ENCODE results near the gene SYDE1.
A peak's percentile ranks its signal among the peaks of the same experiment; 100 is the strongest.

SYDE1 gene

GRCh38 chr19:15125232-15126067 lies 18.2 kb downstream of the SYDE1 start:
- DNase-seq: peak; percentile 86

GRCh38 chr19:15126131-15126910 lies 19.1 kb downstream of the SYDE1 start:
- no peak for DNase-seq

DNA sequence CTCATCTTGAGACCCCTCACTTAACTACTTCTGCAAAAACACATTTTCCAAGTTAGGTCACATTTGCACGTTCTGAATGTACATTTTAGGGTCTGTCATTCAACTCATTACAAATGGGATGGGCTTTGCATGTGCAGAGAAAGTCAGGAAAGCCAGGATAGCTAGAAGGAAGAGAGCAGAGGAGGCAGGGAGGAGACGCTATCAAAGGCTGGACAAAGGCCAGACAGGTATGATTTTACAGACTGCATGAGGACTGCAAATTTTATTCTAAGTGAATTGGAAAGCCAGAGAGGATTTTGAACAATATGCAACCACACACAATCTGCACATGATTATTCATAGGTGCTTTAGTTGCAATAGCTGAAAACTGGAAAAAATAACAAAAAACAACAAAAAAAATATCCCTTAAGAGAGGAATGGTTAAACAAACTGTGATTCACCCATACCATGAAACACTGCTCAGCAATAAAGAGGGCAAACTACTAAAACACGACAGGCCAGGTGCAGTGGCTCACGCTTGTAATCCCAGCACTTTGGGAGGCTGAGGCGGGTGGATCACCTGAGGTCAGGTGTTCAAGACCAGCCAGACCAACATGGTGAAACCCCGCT lies 21.1 kb downstream of the SYDE1 start:
- no peak for DNase-seq

DNA sequence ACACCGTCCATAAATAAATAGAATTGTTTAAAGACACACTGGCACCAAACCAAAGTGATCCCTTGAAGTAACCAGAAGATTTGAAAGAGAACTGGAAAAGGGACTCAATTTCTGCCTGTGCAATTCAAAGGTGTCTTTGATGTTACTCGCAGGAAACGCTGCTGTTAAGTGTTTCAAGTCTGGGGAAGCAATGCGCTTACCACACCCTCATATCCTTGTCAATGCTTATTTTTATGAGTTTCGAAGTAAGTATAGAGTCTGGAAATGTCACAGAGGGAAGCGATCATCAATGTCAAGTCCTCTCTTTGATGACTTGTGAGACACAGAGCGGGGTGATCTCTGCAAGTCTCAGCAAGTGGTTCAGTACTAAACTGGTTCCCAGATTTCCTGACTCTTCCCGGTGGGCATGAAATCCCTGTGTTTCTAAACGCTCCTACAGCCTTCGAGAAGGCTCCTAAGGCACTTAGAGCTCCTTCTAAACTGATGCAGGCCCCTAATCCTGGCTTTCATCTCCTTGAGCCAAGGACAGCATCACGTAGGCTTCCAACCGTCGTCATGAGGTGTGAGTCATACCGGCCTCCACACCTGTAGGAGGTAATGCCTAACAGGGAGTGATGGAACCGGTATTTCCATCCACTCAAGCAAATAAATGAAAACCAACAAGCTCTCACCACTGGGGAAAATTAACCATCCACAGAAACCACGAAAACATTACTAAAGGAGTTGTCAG lies 22.8 kb downstream of the SYDE1 start:
- DNase-seq: no peak

DNA sequence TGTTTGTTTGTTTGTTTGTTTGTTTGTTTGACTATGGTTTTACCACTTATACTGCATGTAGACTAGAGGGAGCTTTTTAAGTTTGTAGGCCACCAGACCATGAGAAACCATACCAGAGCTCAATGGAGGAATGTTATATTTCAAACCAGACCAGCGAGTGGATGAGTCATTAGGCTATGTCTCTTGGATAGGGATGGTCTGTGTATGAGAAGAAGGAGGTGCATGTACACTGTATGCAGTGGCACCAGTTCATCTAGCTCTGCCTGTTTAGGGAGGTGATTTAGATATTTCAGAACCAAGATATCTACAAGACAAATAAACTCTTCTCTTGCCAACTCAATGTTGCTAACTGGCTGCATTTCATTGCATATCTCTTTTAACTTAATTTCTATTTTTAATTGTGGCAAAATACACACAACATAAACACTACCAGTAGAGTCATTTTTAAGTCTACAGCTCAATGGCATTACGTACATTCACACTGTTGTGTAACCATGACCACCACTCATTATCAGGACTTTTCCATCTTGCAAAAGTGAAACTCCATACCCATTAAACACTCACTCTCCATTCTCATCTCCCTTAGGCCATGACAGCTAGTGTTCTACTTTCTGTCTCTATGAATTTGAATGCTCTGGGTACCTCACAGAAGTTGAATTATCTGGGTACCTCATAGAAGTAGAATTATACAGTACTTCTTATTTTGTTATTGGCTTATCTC lies 29.2 kb downstream of the SYDE1 start:
- DNase-seq: no peak

GRCh38 chr19:15137777-15138176 lies 30.6 kb downstream of the SYDE1 start:
- no peak for DNase-seq

- DNase-seq: no peak
Measured at GRCh38 chr19:15138427-15138826, 31.2 kb downstream of the SYDE1 start.

DNA sequence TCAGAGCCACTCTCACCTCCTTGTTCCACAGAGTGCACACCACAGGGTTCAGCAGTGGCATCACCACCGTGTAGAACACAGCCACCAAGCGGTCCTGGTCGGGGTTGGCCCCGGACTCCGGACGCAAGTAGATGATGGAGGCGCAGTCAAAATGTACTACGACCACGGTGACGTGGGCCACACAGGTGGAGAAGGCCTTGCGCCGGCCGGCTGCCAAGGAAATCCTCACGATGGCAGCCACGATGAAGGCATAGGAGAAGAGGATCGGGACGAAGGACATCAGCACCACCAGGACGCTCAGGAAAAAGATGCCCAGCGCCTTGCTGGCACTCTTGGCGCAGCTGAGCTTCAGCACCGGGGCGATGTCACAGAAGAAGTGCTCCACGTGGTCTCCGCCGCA lies 33.9 kb downstream of the SYDE1 start:
- no peak for DNase-seq

DNA sequence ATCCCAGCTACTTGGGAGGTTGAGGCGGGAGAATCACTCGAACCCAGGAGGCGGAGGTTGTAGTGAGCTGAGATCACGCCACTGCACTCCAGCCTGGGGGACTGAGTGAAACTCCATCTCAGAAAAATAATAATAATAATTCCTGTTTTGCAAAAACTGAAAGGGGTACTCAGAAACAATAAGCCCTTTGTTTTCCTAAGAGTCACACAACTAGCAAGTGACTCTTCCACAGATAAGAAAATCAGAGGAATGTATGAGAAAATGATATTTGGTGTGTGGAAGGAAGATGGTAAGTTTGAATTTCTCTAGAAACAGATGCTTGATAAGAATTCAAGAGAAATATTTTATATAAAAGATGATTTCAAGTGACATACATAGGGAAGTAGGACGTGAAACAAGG lies 35.1 kb downstream of the SYDE1 start:
- no peak for DNase-seq

DNA sequence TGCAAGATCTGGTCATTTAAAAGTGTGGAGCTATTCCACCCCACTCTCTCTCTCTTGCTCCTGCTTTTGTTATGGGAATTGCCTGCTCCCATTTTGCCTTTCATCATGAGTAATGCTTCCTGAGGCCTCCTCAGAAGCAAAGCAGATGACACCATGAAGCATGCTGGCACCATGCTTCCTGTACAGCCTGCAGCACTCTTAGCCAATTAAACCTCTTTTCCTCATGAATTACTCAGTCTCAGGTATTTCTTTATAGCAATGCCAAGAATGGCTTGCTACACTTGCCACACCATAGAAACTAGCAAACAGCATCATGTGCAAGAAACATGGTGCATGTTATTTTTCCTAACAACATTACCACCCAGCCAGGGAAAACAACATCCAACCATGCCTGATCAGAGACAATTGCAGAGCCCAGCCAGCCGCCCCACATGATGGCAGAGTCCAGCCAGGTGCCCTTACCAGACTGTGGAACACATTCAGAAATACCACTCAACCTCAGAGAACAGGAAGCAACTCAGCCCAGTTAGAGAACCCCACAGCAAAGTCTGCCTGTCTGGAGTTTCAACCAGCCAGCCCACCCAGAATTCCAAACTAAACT lies 36.9 kb downstream of the SYDE1 start:
- DNase-seq: no peak

- no peak for DNase-seq
Measured at GRCh38 chr19:15147090-15147489, 39.9 kb downstream of the SYDE1 start.

- DNase-seq: no peak
Measured at GRCh38 chr19:15149737-15150136, 42.5 kb downstream of the SYDE1 start.

GRCh38 chr19:15154002-15154612 lies 46.9 kb downstream of the SYDE1 start:
- DNase-seq: no peak

DNA sequence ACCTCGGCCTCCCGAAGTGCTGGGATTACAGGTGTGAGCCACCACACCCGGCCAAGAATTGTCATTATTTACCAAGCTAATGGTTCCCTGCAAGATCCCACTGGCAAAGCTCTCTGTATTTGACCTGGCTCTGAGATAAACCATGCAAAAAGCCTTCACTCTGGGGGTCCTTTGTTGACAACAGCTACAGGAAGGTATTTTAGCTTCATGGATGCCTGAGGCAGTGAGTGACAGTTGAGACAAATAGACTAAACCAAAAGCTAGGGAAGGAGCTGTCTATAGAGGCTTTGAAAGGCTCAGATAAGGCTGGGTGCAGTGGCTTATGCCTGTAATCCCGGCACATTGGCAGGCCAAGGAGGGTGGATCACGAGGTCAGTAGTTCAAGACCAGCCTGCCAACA lies 48.1 kb downstream of the SYDE1 start:
- DNase-seq: no peak

- no peak for DNase-seq
Measured at GRCh38 chr19:15156391-15156790, 49.2 kb downstream of the SYDE1 start.

- DNase-seq: no peak
Measured at GRCh38 chr19:15159251-15159650, 52.0 kb downstream of the SYDE1 start.

DNA sequence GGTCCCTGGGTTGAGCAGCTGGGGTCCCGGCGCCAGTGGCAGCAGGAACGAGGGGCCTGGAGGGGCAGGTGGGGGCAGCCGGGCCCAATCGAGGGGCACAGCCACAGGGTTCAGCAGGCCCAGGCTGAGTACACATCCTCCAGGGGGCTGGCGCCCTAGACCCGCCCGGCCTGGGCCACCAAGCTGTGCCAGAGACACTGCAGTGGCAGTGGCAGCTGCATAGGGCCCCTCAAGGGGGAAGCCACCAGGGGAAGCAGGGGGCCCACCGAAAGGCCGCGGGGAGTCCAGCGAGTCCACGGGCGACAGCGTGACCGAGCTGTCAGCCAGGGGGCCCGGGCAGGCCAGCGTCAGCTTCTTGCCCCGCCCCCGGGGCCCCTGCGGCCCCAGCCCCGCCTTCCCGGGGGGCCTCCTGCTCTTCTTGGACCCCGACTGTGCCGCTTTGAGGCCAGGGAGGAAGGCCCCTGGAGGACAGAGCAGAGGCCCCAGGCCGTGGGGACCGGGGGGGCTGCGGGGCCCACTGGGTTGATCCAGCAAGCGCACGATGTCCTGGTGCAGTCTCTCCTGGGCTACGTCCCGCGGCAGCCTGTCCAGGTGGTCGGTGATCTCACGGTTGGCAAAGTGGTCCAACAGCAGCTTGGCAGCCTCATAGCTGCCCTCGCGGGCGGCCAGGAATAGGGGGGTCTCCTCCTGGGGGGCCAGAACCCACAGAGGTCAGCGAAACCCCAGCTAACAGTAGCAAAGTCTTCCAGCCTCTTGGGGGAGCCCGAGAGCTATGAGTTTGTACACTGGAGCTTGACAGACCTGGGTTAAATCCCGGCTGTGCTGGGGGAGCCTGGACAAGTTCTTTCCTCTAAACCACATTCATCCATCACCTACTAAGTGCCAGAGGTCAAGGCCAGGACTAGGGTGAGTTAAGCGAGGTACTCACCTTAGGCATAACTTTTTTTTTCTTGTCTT lies 54.1 kb downstream of the SYDE1 start:
- DNase-seq: no peak

Measured in NCI-H1436 treated with DMSO at 0.1 percent for 48 hours (cell line).